HepG2 (cell line): ENCODE measurements around the gene RAB17. TPM values are rescaled to one million over a fixed set of nuclear protein-coding genes. Genes with fewer than 3 reads are reported as not detected.
A peak's percentile ranks its signal among the peaks of the same experiment; 100 is the strongest.

Source experiments
- AHR ChIP-seq: IDR thresholded peaks from 2 replicates; pipeline ENCODE4 v1.6.1; 2018; ENCODE audit warnings: missing genetic modification reagents, missing compliant biosample characterization
- ARHGAP35 ChIP-seq: sonication (generic); formaldehyde crosslinking; IDR thresholded peaks from 2 replicates; pipeline ENCODE4 v1.9.0; 2022; ENCODE audit warnings: mild to moderate bottlenecking, inconsistent platforms, moderate library complexity, missing genetic modification reagents, borderline replicate concordance
- ESRRA ChIP-seq: sonication (generic); formaldehyde crosslinking; IDR thresholded peaks from 2 replicates; pipeline ENCODE4 v1.5.1; 2020; ENCODE audit warnings: mild to moderate bottlenecking, low read depth, missing genetic modification reagents
- FOXP1 ChIP-seq, 2 experiments: fragments of 450-650 bp in 1 of 2; IDR thresholded peaks; 2 replicates each; pipeline ENCODE4 v1.6.1; 2017 to 2018; ENCODE audit warnings: antibody characterized with exemption in 1 of 2
- KDM3A ChIP-seq: IDR thresholded peaks from 2 replicates; pipeline ENCODE4 v1.6.1; 2018; ENCODE audit warnings: low read depth, missing compliant biosample characterization
- NR1H2 ChIP-seq: sonication (generic); formaldehyde crosslinking; IDR thresholded peaks from 2 replicates; pipeline ENCODE4 v1.8.1; 2022; ENCODE audit warnings: low read depth, missing genetic modification reagents, borderline replicate concordance
- STAG1 ChIP-seq: sonication (generic); formaldehyde crosslinking; IDR thresholded peaks from 2 replicates; pipeline ENCODE4 v1.4.0; 2020; ENCODE audit warnings: missing genetic modification reagents
- TCF12 ChIP-seq, 2 experiments: fragments of 450-650 bp in 1 of 2; sonication (generic) in 1 of 2; formaldehyde crosslinking in 1 of 2; IDR thresholded peaks; 2 replicates each; pipeline versions ENCODE4 v1.6.1 to v1.8.0; 2017 to 2022; ENCODE audit warnings: antibody characterized with exemption in 1 of 2, mild to moderate bottlenecking in 1 of 2, missing genetic modification reagents in 1 of 2, moderate library complexity in 1 of 2
- ZKSCAN5 ChIP-seq: sonication (generic); formaldehyde crosslinking; IDR thresholded peaks from 2 replicates; pipeline ENCODE4 v1.5.1; 2020; ENCODE audit warnings: mild to moderate bottlenecking, missing genetic modification reagents
- ZNF138 ChIP-seq: sonication (generic); formaldehyde crosslinking; IDR thresholded peaks from 2 replicates; pipeline ENCODE4 v1.5.0; 2020; ENCODE audit warnings: mild to moderate bottlenecking, low read depth, missing genetic modification reagents
- ZNF224 ChIP-seq: sonication (generic); formaldehyde crosslinking; IDR thresholded peaks from 2 replicates; pipeline ENCODE4 v1.5.0; 2020; ENCODE audit warnings: mild to moderate bottlenecking, missing genetic modification reagents
- ZNF331 ChIP-seq: sonication (generic); formaldehyde crosslinking; IDR thresholded peaks from 2 replicates; pipeline ENCODE4 v1.4.0; 2020; ENCODE audit warnings: missing genetic modification reagents
- ZNF333 ChIP-seq: sonication (generic); formaldehyde crosslinking; IDR thresholded peaks from 2 replicates; pipeline ENCODE4 v1.4.0; 2020; ENCODE audit warnings: mild to moderate bottlenecking, missing genetic modification reagents, borderline replicate concordance
- ZNF460 ChIP-seq: sonication (generic); formaldehyde crosslinking; IDR thresholded peaks from 2 replicates; pipeline ENCODE4 v1.5.1; 2020; ENCODE audit warnings: missing genetic modification reagents, mild to moderate bottlenecking, borderline replicate concordance
- ZNF589 ChIP-seq: sonication (generic); formaldehyde crosslinking; conservative IDR thresholded peaks from 2 replicates; pipeline ENCODE4 v1.8.0; 2022; ENCODE audit warnings: mild to moderate bottlenecking, moderate library complexity, missing genetic modification reagents
- ZNF619 ChIP-seq: sonication (generic); formaldehyde crosslinking; IDR thresholded peaks from 2 replicates; pipeline ENCODE4 v1.4.0; 2020; ENCODE audit warnings: mild to moderate bottlenecking, missing genetic modification reagents
- ZNF747 ChIP-seq: sonication (generic); formaldehyde crosslinking; IDR thresholded peaks from 2 replicates; pipeline ENCODE4 v1.8.1; 2023; ENCODE audit warnings: missing genetic modification reagents, mild to moderate bottlenecking, borderline replicate concordance
- polyA plus RNA-seq, 8 experiments: library from polyadenylated mRNA; depleted of rRNA in 3 of 8; stranded (reverse) in 7 of 8; unstranded in 1 of 8; fragments of >200 nt; fragmentation: Illumina TruSeq in 4 of 8; extraction: Trizol in 4 of 8; gene quantifications; 2 replicates each; pipeline versions ENCODE4 v1.2.1 to v1.2.3, GENCODE V29; 2011 to 2016; ENCODE audit warnings: low read depth in 4 of 8, missing spikeins in 1 of 8, mixed read lengths in 1 of 8; ENCODE audit not compliant: insufficient read depth in 1 of 8
- total RNA-seq, 5 experiments: library from RNA; depleted of rRNA; stranded (reverse); fragments of >200 nt; fragmentation: Illumina TruSeq; extraction: Trizol; gene quantifications; 2 replicates each; pipeline ENCODE4 v1.2.3, GENCODE V29; 2016; ENCODE audit warnings: low read depth in 1 of 5
- TF ChIP-seq, protein P1 (sequence below): IDR thresholded peaks from 2 replicates; pipeline ENCODE4 v1.6.1; 2016; ENCODE audit warnings: mild to moderate bottlenecking
- TF ChIP-seq, protein P2 (sequence below): sonication (generic); formaldehyde crosslinking; IDR thresholded peaks from 2 replicates; pipeline ENCODE4 v1.4.0; 2020; ENCODE audit warnings: mild to moderate bottlenecking, low read depth, missing genetic modification reagents
- TF ChIP-seq, protein P3 (sequence below): sonication (generic); formaldehyde crosslinking; IDR thresholded peaks from 2 replicates; pipeline ENCODE4 v1.4.0; 2020; ENCODE audit warnings: missing genetic modification reagents, mild to moderate bottlenecking, borderline replicate concordance
- TF ChIP-seq, protein P4 (sequence below): sonication (generic); formaldehyde crosslinking; IDR thresholded peaks from 2 replicates; pipeline ENCODE4 v1.4.0; 2020; ENCODE audit warnings: missing genetic modification reagents, borderline replicate concordance

The RAB17 gene
- total and polyA plus RNA-seq, 2 of the 13 experiments (the other 11 are each of a cell fraction or from before 2014, with no cell fraction given): 68.0 to 124 TPM

DNA sequence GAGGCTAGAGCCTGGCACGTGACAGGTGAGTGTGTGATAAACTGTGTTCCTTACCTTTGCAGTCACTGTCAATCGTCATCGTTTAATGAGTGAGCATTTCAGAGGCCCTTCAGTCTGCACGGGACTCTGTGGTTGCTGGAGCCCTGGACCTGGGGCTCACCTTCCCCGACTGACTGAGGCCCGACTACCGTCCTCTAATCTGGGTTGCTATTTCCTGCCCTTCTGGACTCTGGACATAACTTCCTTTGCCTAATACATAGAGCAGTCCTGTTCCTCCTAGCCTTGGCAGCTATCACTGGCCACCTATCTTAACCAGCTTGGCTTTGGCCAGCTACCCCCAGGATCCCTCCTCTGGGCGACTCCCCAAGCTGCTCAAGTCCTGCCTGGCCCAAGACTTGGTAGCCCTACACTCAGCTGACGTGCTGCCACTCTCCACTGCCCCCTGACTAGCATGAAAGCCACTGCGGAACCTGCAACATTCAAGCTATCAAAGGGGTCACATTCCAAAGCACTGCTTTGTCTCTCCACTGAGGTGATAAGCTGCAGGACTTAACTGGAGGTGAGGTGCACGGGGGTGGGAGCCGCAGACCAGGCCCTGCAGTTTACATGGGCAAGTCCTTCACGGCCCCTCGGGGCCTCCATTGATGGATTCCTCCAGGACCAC lies 11.1 kb upstream of the RAB17 start (continued):
- TF ChIP-seq, protein P1, sequence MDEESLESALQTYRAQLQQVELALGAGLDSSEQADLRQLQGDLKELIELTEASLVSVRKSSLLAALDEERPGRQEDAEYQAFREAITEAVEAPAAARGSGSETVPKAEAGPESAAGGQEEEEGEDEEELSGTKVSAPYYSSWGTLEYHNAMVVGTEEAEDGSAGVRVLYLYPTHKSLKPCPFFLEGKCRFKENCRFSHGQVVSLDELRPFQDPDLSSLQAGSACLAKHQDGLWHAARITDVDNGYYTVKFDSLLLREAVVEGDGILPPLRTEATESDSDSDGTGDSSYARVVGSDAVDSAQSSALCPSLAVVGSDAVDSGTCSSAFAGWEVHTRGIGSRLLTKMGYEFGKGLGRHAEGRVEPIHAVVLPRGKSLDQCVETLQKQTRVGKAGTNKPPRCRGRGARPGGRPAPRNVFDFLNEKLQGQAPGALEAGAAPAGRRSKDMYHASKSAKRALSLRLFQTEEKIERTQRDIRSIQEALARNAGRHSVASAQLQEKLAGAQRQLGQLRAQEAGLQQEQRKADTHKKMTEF (CRISPR knock-in tag): peak; percentile 79
- TF ChIP-seq FOXP1 (IDR thresholded peaks at IDR 0.05) (no peak), FOXP1 (CRISPR knock-in tag; IDR thresholded peaks at IDR 0.05) (0 out of 2 replicates have a peak, but pooled peaks have one; percentile 3), ARHGAP35 (CRISPR knock-in tag) (peak; percentile 83), ZNF224 (CRISPR knock-in tag) (no peak), ESRRA (CRISPR knock-in tag) (peak; percentile 88), KDM3A (peak; percentile 53; the same call in 1 of the 2 replicates), ZNF747 (no peak), STAG1 (CRISPR knock-in tag) (peak; percentile 18; the same call in 1 of the 2 replicates), ZNF333 (CRISPR knock-in tag) (no peak; the same call in 1 of the 2 replicates), TCF12 (IDR thresholded peaks at IDR 0.05) (no peak), TCF12 (CRISPR knock-in tag; IDR thresholded peaks at IDR 0.05) (peak; percentile 85; the same call in 1 of the 2 replicates), NR1H2 (CRISPR knock-in tag) (no peak), ZNF331 (CRISPR knock-in tag) (peak; percentile 67; the same call in 1 of the 2 replicates), ZNF460 (CRISPR knock-in tag) (no peak), ZNF138 (CRISPR knock-in tag) (no peak), ZNF619 (CRISPR knock-in tag) (peak; percentile 72; the same call in 1 of the 2 replicates), ZNF589 (no peak), AHR (CRISPR knock-in tag) (peak; percentile 36; the same call in 1 of the 2 replicates), ZKSCAN5 (CRISPR knock-in tag) (peak; percentile 99)
- TF ChIP-seq, protein P2, sequence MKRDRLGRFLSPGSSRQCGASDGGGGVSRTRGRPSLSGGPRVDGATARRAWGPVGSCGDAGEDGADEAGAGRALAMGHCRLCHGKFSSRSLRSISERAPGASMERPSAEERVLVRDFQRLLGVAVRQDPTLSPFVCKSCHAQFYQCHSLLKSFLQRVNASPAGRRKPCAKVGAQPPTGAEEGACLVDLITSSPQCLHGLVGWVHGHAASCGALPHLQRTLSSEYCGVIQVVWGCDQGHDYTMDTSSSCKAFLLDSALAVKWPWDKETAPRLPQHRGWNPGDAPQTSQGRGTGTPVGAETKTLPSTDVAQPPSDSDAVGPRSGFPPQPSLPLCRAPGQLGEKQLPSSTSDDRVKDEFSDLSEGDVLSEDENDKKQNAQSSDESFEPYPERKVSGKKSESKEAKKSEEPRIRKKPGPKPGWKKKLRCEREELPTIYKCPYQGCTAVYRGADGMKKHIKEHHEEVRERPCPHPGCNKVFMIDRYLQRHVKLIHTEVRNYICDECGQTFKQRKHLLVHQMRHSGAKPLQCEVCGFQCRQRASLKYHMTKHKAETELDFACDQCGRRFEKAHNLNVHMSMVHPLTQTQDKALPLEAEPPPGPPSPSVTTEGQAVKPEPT (CRISPR knock-in tag): peak; percentile 84
- TF ChIP-seq, protein P3, sequence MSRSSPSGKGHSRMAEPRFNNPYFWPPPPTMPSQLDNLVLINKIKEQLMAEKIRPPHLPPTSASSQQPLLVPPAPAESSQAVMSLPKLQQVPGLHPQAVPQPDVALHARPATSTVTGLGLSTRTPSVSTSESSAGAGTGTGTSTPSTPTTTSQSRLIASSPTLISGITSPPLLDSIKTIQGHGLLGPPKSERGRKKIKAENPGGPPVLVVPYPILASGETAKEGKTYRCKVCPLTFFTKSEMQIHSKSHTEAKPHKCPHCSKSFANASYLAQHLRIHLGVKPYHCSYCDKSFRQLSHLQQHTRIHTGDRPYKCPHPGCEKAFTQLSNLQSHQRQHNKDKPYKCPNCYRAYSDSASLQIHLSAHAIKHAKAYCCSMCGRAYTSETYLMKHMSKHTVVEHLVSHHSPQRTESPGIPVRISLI (CRISPR knock-in tag): no peak
- TF ChIP-seq, protein P4, sequence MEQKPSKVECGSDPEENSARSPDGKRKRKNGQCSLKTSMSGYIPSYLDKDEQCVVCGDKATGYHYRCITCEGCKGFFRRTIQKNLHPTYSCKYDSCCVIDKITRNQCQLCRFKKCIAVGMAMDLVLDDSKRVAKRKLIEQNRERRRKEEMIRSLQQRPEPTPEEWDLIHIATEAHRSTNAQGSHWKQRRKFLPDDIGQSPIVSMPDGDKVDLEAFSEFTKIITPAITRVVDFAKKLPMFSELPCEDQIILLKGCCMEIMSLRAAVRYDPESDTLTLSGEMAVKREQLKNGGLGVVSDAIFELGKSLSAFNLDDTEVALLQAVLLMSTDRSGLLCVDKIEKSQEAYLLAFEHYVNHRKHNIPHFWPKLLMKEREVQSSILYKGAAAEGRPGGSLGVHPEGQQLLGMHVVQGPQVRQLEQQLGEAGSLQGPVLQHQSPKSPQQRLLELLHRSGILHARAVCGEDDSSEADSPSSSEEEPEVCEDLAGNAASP (CRISPR knock-in tag): peak; percentile 73
